ENCODE measurements around the gene SLC43A2. TPM values are rescaled to one million over a fixed set of nuclear protein-coding genes. Genes with fewer than 3 reads are reported as not detected.

SLC43A2 gene
- total RNA-seq, 1 donor from 2014 or later, result 44.6 TPM

GRCh38 chr17:1561420-1562175 is 67.0 kb downstream of the SLC43A2 start:
- DNase-seq (peak; percentile 61), ATAC-seq (peak; percentile 55 to 60)
- Histone ChIP-seq H3K27ac (peak overlapping the region; percentile 85), H3K36me3 (peaks cover 3% of the 10 kb centered on the region), H3K4me3 (peak overlapping the region; percentile 79), H3K27me3 (ENCODE audit: low read depth) (no peaks in the 10 kb centered on the region), H3K4me1 (peaks cover 45% of the 10 kb centered on the region), H3K9me3 (no peaks in the 10 kb centered on the region)
- intact Hi-C loops (cut with DNase I), result no loop called here
- TF ChIP-seq CTCF (IDR thresholded peaks at IDR 0.05), result peak; percentile 15

- Histone ChIP-seq H3K4me3 (no peak overlapping the region), H3K27ac (no peak overlapping the region), H3K27me3 (ENCODE audit: low read depth) (no peaks in the 10 kb centered on the region), H3K36me3 (peaks cover 9% of the 10 kb centered on the region), H3K9me3 (no peaks in the 10 kb centered on the region), H3K4me1 (peaks cover 49% of the 10 kb centered on the region)
- ATAC-seq, result no peak
- intact Hi-C loops (cut with DNase I), result no loop called here
- DNase-seq, result no peak
- no peak for TF ChIP-seq CTCF (IDR thresholded peaks at IDR 0.05)
Observed at GRCh38 chr17:1560858-1561355, 67.7 kb downstream of the SLC43A2 start.

GRCh38 chr17:1560101-1560857 is 68.4 kb downstream of the SLC43A2 start:
- Histone ChIP-seq H3K9me3 (no peaks in the 10 kb centered on the region), H3K27ac (peak overlapping the region; percentile 3), H3K27me3 (ENCODE audit: low read depth) (no peaks in the 10 kb centered on the region), H3K4me1 (peaks cover 50% of the 10 kb centered on the region), H3K4me3 (no peak overlapping the region), H3K36me3 (peaks cover 9% of the 10 kb centered on the region)
- intact Hi-C loops (cut with DNase I), result no loop called here
- no peak for DNase-seq
- no peak for TF ChIP-seq CTCF (IDR thresholded peaks at IDR 0.05)
- ATAC-seq, result no peak

GRCh38 chr17:1559047-1560043 is 69.3 kb downstream of the SLC43A2 start:
- H3K4me1 ChIP-seq, result peaks cover 59% of the 10 kb centered on the region
- DNase-seq, result no peak
- intact Hi-C loops (cut with DNase I), result no loop called here

More at GRCh38 chr17:1559047-1560043, 69.3 kb downstream of the SLC43A2 start:
- Histone ChIP-seq H3K9me3 (no peaks in the 10 kb centered on the region), H3K4me3 (no peak overlapping the region), H3K27me3 (ENCODE audit: low read depth) (no peaks in the 10 kb centered on the region), H3K36me3 (peaks cover 9% of the 10 kb centered on the region), H3K27ac (no peak overlapping the region)
- TF ChIP-seq CTCF (IDR thresholded peaks at IDR 0.05), result no peak
- no peak for ATAC-seq

All from lower lobe of right lung (tissue), 2 donors.